ENCODE data around the gene ATP11A. TPM values are rescaled to one million over a fixed set of nuclear protein-coding genes. Genes with fewer than 3 reads are reported as not detected.

The ATP11A gene
- total and polyA plus RNA-seq, 2 experiments from 2014 or later: 12.3 to 52.6 TPM

DNA sequence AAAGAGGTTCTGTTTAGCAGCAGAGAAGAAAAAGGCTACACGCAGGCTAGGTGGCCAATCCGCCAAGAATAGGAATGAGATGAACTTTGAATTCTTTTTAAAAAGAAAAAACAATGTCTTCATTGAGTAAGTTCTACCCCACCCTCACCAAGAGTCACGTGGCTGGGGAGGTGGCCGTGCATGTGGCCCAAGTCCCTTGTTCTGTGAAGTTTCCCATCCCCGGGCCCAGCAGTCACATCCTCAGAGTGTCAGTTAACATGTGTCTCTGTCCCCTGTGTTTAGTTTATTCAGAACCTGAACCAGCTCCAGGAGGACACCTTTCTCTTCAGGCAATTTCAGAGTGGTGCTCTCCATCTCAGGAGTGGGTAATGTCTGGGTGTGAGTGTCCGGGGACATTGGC is 222.0 kb downstream of the ATP11A start:
- Mint-ChIP-seq H3K36me3 (ENCODE audit: low read depth) (peaks cover 3% of the 10 kb centered on the region; the same call in 2 of the 3 replicates), H3K27me3 (ENCODE audit: insufficient read depth, low read depth, poor library complexity) (peaks cover 1% of the 10 kb centered on the region), H3K4me1 (peaks cover 22% of the 10 kb centered on the region), H3K27ac (no peak overlapping the region), H3K9me3 (no peaks in the 10 kb centered on the region), H3K4me3 (no peak overlapping the region)
- Histone ChIP-seq H3K27me3 (ENCODE audit: insufficient read depth) (no peaks in the 10 kb centered on the region), H2AFZ (no peak overlapping the region), H3K36me3 (ENCODE audit: insufficient read depth) (no peaks in the 10 kb centered on the region), H3K9me2 (ENCODE audit: insufficient read depth) (no peaks in the 10 kb centered on the region), H3K4me3 (no peak overlapping the region), H3K79me2 (replicated peaks; ENCODE audit: insufficient read depth) (no peaks in the 10 kb centered on the region), H3K27ac (ENCODE audit: low read depth) (no peak overlapping the region), H3K4me2 (no peak overlapping the region), H4K20me1 (replicated peaks; ENCODE audit: insufficient read depth) (no peaks in the 10 kb centered on the region), H3F3A (replicated peaks; ENCODE audit: low read depth) (no peaks in the 10 kb centered on the region), H3K4me1 (ENCODE audit: insufficient read depth) (no peaks in the 10 kb centered on the region)
- TF ChIP-seq ZNF331 (CRISPR knock-in tag; IDR thresholded peaks at IDR 0.05; ENCODE audit: low read depth) (no peak), NANOG (IDR thresholded peaks at IDR 0.05; ENCODE audit: borderline replicate concordance) (no peak), CREB1 (CRISPR knock-in tag; IDR thresholded peaks at IDR 0.05; ENCODE audit: low read depth) (no peak), STAT1 (IDR thresholded peaks at IDR 0.05; ENCODE audit: unreplicated experiment) (no peak), EZH2phosphoT487 (IDR thresholded peaks at IDR 0.05; ENCODE audit: unreplicated experiment) (no peak), EZH2 (IDR thresholded peaks at IDR 0.05; ENCODE audit: low read depth, unreplicated experiment) (no peak), JUNB (IDR thresholded peaks at IDR 0.05; ENCODE audit: unreplicated experiment) (no peak), ZNF114 (CRISPR knock-in tag; IDR thresholded peaks at IDR 0.05) (no peak), POLR2AphosphoS5 (IDR thresholded peaks at IDR 0.05; ENCODE audit: low read depth) (no peak)
- TF ChIP-seq, protein P1, sequence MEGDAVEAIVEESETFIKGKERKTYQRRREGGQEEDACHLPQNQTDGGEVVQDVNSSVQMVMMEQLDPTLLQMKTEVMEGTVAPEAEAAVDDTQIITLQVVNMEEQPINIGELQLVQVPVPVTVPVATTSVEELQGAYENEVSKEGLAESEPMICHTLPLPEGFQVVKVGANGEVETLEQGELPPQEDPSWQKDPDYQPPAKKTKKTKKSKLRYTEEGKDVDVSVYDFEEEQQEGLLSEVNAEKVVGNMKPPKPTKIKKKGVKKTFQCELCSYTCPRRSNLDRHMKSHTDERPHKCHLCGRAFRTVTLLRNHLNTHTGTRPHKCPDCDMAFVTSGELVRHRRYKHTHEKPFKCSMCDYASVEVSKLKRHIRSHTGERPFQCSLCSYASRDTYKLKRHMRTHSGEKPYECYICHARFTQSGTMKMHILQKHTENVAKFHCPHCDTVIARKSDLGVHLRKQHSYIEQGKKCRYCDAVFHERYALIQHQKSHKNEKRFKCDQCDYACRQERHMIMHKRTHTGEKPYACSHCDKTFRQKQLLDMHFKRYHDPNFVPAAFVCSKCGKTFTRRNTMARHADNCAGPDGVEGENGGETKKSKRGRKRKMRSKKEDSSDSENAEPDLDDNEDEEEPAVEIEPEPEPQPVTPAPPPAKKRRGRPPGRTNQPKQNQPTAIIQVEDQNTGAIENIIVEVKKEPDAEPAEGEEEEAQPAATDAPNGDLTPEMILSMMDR (conservative IDR thresholded peaks at IDR 0.05; ENCODE audit: low read depth in 2 of 2): no peak
- TF ChIP-seq, protein P2, sequence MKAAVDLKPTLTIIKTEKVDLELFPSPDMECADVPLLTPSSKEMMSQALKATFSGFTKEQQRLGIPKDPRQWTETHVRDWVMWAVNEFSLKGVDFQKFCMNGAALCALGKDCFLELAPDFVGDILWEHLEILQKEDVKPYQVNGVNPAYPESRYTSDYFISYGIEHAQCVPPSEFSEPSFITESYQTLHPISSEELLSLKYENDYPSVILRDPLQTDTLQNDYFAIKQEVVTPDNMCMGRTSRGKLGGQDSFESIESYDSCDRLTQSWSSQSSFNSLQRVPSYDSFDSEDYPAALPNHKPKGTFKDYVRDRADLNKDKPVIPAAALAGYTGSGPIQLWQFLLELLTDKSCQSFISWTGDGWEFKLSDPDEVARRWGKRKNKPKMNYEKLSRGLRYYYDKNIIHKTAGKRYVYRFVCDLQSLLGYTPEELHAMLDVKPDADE (IDR thresholded peaks at IDR 0.05): no peak
- TF ChIP-seq, protein P3, sequence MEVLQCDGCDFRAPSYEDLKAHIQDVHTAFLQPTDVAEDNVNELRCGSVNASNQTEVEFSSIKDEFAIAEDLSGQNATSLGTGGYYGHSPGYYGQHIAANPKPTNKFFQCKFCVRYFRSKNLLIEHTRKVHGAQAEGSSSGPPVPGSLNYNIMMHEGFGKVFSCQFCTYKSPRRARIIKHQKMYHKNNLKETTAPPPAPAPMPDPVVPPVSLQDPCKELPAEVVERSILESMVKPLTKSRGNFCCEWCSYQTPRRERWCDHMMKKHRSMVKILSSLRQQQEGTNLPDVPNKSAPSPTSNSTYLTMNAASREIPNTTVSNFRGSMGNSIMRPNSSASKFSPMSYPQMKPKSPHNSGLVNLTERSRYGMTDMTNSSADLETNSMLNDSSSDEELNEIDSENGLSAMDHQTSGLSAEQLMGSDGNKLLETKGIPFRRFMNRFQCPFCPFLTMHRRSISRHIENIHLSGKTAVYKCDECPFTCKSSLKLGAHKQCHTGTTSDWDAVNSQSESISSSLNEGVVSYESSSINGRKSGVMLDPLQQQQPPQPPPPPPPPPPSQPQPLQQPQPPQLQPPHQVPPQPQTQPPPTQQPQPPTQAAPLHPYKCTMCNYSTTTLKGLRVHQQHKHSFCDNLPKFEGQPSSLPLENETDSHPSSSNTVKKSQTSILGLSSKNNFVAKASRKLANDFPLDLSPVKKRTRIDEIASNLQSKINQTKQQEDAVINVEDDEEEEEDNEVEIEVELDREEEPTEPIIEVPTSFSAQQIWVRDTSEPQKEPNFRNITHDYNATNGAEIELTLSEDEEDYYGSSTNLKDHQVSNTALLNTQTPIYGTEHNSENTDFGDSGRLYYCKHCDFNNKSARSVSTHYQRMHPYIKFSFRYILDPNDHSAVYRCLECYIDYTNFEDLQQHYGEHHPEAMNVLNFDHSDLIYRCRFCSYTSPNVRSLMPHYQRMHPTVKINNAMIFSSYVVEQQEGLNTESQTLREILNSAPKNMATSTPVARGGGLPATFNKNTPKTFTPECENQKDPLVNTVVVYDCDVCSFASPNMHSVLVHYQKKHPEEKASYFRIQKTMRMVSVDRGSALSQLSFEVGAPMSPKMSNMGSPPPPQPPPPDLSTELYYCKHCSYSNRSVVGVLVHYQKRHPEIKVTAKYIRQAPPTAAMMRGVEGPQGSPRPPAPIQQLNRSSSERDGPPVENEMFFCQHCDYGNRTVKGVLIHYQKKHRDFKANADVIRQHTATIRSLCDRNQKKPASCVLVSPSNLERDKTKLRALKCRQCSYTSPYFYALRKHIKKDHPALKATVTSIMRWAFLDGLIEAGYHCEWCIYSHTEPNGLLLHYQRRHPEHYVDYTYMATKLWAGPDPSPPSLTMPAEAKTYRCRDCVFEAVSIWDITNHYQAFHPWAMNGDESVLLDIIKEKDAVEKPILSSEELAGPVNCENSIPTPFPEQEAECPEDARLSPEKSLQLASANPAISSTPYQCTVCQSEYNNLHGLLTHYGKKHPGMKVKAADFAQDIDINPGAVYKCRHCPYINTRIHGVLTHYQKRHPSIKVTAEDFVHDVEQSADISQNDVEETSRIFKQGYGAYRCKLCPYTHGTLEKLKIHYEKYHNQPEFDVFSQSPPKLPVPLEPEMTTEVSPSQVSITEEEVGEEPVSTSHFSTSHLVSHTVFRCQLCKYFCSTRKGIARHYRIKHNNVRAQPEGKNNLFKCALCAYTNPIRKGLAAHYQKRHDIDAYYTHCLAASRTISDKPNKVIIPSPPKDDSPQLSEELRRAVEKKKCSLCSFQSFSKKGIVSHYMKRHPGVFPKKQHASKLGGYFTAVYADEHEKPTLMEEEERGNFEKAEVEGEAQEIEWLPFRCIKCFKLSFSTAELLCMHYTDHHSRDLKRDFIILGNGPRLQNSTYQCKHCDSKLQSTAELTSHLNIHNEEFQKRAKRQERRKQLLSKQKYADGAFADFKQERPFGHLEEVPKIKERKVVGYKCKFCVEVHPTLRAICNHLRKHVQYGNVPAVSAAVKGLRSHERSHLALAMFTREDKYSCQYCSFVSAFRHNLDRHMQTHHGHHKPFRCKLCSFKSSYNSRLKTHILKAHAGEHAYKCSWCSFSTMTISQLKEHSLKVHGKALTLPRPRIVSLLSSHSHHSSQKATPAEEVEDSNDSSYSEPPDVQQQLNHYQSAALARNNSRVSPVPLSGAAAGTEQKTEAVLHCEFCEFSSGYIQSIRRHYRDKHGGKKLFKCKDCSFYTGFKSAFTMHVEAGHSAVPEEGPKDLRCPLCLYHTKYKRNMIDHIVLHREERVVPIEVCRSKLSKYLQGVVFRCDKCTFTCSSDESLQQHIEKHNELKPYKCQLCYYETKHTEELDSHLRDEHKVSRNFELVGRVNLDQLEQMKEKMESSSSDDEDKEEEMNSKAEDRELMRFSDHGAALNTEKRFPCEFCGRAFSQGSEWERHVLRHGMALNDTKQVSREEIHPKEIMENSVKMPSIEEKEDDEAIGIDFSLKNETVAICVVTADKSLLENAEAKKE (CRISPR knock-in tag; IDR thresholded peaks at IDR 0.05): no peak
- TF ChIP-seq, protein P4, sequence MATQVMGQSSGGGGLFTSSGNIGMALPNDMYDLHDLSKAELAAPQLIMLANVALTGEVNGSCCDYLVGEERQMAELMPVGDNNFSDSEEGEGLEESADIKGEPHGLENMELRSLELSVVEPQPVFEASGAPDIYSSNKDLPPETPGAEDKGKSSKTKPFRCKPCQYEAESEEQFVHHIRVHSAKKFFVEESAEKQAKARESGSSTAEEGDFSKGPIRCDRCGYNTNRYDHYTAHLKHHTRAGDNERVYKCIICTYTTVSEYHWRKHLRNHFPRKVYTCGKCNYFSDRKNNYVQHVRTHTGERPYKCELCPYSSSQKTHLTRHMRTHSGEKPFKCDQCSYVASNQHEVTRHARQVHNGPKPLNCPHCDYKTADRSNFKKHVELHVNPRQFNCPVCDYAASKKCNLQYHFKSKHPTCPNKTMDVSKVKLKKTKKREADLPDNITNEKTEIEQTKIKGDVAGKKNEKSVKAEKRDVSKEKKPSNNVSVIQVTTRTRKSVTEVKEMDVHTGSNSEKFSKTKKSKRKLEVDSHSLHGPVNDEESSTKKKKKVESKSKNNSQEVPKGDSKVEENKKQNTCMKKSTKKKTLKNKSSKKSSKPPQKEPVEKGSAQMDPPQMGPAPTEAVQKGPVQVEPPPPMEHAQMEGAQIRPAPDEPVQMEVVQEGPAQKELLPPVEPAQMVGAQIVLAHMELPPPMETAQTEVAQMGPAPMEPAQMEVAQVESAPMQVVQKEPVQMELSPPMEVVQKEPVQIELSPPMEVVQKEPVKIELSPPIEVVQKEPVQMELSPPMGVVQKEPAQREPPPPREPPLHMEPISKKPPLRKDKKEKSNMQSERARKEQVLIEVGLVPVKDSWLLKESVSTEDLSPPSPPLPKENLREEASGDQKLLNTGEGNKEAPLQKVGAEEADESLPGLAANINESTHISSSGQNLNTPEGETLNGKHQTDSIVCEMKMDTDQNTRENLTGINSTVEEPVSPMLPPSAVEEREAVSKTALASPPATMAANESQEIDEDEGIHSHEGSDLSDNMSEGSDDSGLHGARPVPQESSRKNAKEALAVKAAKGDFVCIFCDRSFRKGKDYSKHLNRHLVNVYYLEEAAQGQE (IDR thresholded peaks at IDR 0.05; ENCODE audit: unreplicated experiment): no peak
- no peak for DNase-seq (ENCODE audit: low spot score)
- no peak for ATAC-seq

All from GM23338 (cell line).